GM19455 (cell line): ENCODE results near the gene NSRP1.
"Not testable (repeated sequence)": the region's sequence is repeated elsewhere in the genome, so short reads cannot be mapped to it uniquely, and the experiment has no call there.

Experiments used
- ATAC-seq: cut with Tn5 transposase; IDR thresholded peaks from one replicate; pipeline ENCODE4 v1.9.1; 2021; ENCODE audit not compliant: unreplicated experiment

Gene NSRP1

DNA sequence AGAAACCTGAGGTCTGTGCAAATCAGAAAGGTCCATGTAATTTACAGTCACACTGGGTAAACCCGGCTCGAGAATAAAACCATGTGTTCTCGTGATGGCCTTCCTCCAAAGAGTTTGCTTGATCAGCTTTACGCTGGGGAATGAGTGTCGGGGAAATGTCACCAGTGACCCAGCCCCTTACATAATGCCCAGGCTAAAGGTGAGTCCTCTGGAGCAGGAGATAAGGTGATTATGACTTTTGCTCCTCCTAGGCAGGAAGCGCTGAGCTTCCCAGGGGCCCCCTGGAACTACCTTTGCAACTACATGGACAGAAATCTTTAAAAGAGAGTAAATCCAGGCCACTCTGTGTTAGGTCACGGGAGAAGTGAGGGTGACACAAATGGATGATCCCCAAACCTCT, 103.2 kb downstream of the NSRP1 start:
- no peak for ATAC-seq

DNA sequence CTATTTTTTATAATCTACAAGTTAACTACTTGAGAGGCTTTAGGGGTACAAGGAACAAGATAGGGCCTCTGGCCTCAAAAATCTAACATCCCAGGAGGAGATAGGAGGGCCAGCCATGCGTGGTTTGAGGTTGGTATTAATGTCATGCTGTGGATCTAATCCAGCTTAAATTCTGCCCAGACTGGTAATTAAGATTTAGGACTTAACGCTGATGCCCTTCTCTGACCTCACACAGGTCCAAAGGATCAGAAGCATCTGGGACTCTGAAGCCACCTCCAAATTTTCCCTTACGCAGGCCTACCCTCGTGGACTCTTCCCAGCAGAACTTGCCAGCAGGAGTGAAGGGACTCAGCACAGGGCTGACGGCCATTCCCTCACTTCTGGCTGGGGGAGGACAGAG, 103.8 kb downstream of the NSRP1 start:
- no peak for ATAC-seq

DNA sequence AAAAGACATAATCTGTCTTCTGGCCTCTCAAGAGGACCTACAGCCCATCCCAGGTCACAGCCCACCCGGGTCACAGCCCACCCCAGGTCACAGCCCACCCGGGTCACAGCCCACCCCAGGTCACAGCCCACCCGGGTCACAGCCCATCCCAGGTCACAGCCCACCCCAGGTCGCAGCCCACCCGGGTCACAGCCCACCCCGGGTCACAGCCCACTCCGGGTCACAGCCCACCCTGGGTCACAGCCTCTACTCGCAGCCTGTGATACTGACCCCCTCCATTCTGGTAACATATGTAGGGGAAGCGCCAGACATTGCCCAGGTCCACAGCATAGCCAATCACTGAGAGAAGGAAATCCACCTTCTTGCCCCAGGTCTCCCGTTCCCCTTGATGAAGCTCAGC, 104.7 kb downstream of the NSRP1 start:
- no peak for ATAC-seq

DNA sequence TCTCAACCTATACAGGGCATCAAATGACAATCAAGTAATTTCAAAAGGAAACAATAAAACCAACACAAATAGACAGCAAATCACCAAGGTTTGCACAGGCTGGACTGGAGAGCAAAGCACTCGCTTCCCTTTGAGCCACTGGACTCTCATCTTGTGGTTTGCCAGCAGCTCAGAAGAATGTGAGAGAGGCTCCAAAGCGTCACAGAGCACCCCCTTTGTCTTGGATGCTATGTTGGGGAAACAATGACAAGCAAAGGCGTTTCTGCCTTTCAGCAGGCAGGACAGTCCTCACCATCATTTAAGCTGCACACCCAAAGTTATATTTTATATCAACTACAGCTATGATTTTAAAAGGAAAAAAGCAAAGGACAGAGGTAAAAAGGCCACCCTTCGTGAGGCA, 105.6 kb downstream of the NSRP1 start:
- no peak for ATAC-seq

DNA sequence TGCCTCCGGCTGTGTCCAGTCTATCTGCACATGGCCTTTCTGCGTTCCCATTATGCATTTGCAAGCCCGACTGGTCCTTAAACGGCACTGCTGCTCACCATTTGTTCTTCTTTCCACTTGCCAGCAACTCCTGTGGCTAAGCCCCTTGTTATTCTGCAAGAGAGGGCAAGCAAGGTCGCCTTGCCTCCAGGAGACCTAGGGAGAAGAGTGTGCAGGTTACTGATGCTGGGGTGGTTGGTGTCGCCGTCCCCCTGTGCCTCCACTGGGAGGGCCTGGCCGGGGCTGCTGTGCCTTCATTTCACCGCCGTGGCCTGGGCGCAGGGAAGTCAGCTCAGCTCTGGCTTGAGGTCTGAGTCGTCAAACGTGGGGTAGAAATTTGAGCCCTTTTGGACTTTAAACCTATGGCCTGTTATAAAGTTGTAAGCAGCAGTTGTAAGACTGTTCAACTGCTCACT, 106.1 kb downstream of the NSRP1 start:
- ATAC-seq: no peak

DNA sequence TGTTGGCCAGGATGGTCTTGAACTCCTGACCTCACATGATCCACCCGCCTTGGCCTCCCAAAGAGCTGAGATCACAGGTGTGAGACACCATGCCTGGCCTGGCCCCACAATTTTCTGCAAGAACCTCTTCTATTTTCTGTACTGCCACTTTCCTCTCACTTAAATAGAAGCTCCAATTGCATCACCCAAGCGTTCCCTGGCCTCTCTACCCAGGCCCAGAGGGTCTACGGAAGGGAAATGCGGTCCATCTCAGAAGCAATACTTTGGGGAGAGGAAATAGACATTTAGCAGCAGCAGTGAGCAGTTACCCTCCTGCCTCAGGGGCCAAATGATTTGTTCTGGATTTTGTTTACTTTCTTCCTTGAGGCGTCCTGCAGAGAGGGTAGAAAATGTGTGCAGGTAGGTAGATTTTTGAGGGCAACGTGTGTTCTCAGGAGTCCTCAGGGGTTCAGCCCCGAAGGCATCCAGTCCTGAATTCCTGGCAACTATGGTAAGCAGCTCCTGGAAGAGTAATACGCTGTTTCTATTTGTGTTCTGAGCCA, 107.9 kb downstream of the NSRP1 start:
- no peak for ATAC-seq

DNA sequence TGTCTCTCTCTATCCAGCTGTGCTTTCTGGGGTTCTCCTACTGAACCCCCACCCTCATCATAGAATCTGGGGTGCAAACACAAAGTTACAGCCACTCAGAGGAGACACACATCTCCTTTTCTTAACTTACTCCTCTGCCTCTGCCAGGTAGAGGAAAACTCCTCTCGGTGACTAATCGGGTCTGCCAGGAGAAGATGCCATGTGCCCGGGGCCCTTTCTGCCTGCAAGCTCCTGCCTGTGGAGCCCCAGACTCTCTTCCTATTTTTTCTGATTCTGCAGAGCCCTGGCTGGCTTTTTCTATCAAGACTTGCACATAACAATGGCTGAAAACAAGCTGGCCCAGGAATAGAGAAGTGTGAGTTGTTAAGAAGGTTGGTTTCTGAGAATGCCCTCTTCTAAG, 108.5 kb downstream of the NSRP1 start:
- ATAC-seq: no peak

DNA sequence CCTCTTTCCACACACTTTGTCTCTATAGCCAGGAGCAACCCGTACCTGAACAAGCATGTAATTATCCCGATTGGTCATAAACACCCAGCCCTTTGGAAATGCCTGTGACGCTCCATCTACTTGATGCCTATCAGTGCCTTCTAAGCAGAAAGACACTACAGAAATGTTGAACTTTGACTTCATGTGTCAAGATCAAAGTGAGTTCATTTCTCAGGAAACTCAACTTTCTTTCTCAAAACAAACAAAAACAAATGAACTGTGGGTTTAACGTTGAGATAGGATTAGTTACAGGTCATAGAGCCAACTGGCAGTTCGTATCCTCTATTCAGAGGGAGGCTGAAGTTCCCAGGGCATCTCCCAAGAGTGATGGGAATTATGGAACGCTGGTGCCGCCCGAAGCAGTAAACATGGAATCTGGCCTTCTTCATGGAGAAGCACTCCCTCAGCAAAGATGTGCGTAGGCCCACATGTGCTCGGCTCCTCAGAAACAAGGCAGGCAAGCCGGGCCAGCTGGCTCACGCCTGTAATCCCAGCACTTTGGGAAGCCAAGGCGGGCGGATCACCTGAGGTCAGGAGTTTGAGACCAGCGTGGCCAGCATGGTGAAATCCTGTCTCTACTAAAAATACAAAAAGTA, 109.4 kb downstream of the NSRP1 start:
- ATAC-seq: no peak

DNA sequence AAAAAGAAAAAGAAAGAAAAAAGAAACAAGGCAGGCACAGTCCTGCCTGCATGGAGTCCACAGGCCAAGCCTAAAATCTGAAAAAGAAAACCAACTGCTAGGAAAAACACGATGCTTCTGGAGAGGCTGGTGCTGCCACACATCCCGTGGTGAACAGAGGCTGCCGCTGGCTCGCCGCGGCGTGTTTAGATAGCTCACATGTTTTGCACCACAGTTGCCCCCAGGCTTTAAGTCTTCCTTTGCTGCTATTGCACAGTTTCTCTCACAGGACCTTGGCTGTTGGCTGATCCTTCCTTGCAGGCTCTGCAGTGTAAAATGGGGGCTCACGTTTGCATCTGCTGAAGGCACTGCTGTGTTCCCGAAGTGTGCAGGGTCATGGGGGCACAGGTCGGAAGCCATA, 110.3 kb downstream of the NSRP1 start:
- no peak for ATAC-seq

DNA sequence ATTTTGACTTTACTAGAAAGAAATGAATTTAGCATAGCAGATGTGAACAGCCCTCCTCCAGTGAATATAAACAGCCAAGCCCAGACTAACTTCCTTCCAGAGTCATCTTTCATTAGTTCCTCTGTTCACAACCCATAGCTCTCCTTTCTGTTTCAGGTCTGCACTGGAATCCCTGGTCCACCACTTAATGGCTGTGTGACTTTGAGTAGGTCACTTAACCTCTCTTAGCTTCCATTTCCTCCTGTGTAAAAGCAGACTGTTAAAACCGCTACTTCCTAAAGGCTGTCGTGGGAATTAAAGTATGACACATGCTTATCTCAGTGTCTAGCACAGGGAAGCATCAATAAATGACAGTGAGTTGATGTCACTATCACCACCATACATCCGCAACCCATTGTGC, 111.4 kb downstream of the NSRP1 start:
- ATAC-seq: no peak

DNA sequence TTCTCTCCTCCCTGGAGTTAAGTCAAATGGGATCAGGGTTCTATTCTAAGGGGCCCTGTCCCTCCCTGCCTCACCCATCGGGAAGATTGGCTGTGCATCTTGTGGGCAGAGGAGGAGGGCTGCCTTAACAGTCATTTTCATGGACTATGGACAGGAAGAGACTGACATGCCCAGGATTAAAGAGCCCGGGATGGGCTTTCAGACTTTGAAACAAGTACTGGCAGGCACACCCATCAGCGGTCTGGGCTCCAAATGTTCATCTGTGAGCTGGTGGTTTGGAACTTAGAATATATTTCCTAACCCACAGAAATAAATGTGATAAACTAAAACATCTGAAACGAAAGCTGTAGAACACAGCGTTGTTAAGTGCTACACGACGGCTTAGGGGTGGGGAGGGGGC, 112.4 kb downstream of the NSRP1 start:
- ATAC-seq: no peak

DNA sequence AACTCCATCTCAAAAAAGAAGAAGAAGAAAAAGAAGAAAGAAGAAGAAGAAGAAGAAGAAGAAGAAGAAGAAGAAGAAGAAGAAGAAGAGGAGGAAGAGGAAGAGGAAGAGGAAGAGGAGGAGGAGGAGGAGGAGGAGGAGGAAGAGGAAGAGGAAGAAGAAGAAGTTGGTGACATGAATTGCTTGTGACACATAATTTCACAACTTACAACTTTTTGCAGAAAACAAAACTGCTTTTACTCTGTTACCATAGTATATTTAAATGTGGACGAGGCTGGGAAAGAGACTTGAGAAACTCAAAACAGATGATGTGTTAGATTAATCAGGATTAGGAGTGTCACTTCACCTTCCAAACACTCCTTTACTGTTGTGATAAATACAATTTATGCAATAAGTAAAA, 113.4 kb downstream of the NSRP1 start:
- ATAC-seq: not testable (repeated sequence)

DNA sequence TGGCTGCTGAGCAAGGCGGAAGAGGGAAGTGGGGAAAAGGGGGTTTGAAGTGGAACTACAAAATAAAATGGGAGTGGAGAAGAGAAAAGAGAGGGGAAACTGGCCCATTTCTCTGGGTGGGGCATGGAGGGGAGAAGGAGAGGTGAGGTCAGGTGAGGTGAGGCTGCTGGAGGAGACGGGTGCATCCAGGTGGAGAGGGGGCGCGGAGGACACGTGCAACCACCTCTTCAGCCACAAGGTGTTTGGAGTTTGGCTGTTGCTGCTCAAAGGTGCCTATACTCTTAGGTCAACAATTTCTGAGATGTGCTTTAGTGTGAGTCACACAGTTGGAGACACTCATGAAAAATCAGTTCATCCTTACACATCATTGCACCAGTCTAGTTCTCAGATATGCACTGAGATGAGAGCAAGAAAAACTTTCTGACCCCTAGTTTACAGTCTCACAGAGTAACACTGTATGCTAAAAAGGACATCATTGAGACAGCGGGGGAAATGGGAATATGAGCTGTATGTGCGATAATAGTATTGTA, 114.0 kb downstream of the NSRP1 start:
- no peak for ATAC-seq

DNA sequence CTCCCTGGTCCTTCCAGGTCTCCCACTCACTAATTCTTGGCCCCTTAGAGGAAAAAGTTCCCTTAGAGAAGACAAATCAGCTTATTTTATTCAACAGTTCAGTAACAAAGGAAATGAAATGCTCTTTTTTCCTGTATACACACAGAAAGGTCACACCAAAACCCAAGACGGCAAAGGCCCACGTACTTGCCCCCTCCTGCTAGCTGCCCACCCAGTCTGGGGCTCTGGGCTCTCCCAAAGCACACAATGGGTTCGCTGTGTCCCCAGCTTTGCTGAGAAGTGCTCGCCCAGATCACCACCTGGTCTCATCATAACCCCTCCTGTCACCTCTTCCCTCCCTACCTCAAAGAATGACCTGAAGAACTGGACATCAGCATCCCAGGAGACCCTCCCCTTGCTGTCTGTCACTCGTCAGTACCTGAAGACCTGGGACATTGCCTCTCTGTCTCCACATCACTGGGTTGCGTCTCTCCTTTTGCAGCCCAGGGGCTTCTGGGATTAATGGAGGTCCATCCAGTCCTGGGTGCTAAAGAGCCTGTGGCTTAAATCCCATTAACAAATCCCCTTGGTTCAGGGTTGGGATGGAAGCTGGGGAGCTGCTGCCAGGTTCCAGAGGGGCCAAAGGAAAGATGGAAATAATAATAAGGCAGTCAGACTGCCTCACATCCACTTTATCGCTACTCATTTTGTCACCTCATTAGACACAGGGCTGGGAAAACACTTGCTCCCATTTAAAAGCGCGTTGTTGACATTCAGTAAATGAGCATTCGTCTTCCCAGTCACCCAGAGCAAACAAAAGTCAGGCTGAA, 115.6 kb downstream of the NSRP1 start:
- ATAC-seq: no peak

DNA sequence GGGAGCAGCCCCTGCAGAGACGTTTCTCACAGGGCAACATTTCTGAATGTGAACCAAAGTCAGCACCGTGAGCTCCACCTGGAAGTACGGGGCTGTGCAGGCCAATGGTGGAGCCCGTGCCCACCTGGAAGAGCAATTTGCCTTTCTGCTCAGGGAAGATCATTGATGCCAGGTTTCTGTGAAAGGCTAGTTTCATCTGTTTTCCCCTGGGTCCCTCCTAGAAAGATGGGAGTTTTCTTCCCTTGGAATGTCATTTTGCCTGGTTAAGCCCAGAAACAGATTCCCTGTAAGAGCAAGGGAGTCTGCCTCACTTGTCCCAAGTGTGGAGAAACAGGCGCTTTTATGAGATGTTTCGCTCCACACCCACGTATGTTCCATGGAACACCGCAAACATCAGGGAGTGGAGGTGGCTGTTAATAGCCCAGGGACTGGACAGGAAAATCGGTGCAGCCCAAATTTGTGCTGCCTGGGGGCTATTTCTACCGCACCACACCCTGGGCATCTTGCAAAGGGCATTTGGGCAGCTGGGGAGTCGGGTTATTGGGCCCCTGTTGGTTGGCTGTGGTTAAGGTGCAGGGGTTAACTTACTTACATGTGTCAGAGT, 116.3 kb downstream of the NSRP1 start:
- no peak for ATAC-seq

DNA sequence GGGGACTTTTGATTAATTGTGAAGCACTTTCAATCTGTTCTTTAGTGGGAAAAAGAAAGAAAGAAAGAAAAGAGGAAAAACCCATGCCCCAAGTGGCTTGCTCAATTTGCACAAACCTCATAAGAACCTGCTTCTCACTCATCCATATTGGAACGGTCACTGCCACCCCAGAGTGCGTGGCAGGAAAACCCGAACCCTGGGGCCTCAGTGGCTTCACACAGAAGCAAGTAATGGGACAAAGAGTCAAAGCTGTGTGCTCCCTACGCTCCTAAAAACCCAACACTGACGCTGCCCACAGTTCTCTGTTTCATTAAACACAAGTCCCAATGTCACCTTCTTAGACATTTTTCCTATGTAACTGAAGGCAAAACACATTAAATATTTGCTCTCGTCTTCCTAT, 117.7 kb downstream of the NSRP1 start:
- ATAC-seq: no peak

DNA sequence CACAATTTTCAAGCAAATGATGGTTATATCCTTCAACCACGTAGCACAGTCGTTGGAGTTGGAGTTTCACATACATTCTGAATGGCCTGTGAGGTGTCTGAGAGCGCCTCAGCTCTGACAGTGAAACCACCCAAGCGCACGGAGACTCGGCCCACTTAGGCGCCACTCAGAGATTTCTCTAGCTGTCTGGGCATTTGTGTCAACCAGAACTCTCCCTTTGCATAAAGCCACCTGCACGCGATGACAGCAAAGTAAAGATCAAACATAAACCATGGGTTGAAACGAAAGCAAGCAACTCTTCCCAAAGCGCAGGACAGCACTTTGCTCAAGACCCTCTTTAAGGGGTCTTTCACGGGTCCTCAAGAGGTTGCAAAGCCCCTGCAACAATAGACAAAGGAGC, 118.3 kb downstream of the NSRP1 start:
- ATAC-seq: no peak

DNA sequence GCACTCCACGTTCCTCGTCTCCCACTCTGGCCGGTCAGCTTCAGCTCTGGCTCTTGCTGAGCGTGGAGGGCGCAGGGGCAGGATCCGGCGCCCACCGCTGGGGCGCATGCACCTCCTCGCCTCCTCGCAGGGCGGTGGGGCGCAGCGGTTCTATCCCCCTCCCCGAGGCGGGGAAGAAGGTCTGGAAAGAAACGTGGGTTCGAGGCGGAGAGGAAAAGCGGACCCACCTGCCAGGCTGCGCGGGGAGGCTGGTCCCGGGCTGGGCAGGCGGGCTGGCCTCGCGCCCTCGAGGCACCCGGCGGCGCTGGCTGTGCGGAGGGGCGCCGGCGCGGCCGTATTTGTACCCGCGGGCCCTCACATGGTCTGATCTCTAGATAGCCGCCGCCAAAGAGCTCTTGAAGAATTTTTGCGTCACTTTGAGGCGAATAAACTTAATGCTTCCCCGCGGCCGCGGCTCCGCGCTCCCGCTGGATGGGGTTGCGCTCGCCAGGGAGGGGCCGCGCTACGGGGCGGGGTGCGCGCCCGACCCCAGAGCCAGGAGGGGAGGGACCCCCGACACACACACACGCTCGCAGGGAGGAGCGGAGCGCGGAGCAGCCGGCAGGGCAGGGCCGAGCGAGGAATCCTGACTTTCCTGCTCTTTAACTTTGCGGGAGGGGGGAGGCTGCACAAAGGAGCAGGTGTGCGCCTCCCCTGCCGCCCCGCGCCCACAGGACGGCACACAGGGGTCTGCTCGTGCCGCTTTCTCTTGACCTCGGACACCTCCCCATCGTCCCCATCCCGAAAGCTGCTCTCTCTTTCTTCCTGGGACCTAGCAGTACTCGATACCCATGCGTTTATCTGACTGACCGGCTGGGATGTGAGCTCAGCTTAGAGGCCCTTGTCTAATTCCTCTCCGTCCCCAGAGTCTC, 119.0 kb downstream of the NSRP1 start, which contains the start of gene SLC6A4:
SLC6A4 (minus strand) TSS at position 312 of the 911 bp plus-strand sequence. CDS start 13,739 bp downstream, outside the sequence.
- no peak for ATAC-seq
